Spinal cord (tissue), 10 donors: Measurements from ENCODE around the gene HSD17B13. TPM values are rescaled to one million over a fixed set of nuclear protein-coding genes. Genes with fewer than 3 reads are reported as not detected.

ENCODE experiments used
- DNase-seq, 6 donors: peaks; one replicate each; pipeline versions ENCODE4 v3.0.0 to v3.0.0-alpha.2; 2013 to 2015; ENCODE audit warnings: low spot score in 6 of 6, low read depth in 4 of 6
- H3K27ac ChIP-seq: one replicate; pipeline ENCODE4 v1.5.1; 2013; ENCODE audit warnings: low read depth, low read length, control low read depth
- H3K27me3 ChIP-seq: one replicate; pipeline ENCODE4 v1.6.1; 2013; ENCODE audit warnings: low read length; ENCODE audit not compliant: control insufficient read depth, insufficient read depth
- H3K36me3 ChIP-seq: one replicate; pipeline ENCODE4 v1.6.1; 2013; ENCODE audit warnings: low read length; ENCODE audit not compliant: control insufficient read depth, insufficient read depth
- H3K4me1 ChIP-seq: one replicate; pipeline ENCODE4 v1.6.1; 2013; ENCODE audit warnings: low read length; ENCODE audit not compliant: control insufficient read depth, insufficient read depth
- H3K4me3 ChIP-seq: one replicate; pipeline ENCODE4 v1.5.1; 2013; ENCODE audit warnings: low read depth, low read length, control low read depth
- H3K9me3 ChIP-seq: one replicate; pipeline ENCODE4 v1.6.1; 2013; ENCODE audit warnings: low read length; ENCODE audit not compliant: control insufficient read depth, insufficient read depth
- WGBS: methylation state at CpG from one replicate; pipeline ENCODE4 v1.1.5; 2013; ENCODE audit warnings: missing lambda C conversion rate; ENCODE audit not compliant: insufficient coverage; 5-methylcytosine and 5-hydroxymethylcytosine counted together
- polyA plus RNA-seq, 2 donors: library from polyadenylated mRNA; unstranded; fragments of 120-200 nt; gene quantifications; one replicate each; pipeline ENCODE4 v1.2.1, GENCODE V29; 2013; ENCODE audit not compliant: insufficient read length in 2 of 2
- total RNA-seq, 2 donors: library from RNA; depleted of rRNA in 1 of 2; stranded (reverse); fragments of 120-200 nt in 1 of 2; fragments of >200 nt in 1 of 2; gene quantifications; one replicate each; pipeline versions ENCODE4 v1.2.3 to v1.2.4, GENCODE V29; 2013 to 2014
- donor health status: healthy.

The HSD17B13 gene
- total and polyA plus RNA-seq, 4 donors: 0.33 to 1.5 (median 1.2) TPM

DNA sequence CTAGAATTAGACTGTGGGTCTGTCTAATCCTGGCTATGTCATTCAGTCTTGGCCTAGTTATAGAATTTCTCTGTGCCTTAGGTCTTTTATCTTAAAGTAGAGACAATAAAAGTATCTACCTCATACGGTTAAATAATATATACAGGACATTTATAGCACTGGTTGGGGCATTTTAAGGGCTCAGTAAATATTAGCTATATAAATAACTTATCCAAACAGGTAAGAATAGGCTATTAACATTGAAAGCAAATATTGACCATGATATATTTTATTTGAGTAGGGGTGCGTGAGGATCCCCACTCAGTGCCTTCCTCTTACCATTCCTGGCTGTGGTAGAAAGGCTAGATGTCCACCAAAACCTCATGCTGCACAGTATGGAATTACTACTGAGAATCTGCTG is 47.4 kb downstream of the HSD17B13 start:
- Histone ChIP-seq H3K36me3 (no peaks in the 10 kb centered on the region), H3K9me3 (no peaks in the 10 kb centered on the region), H3K27me3 (no peaks in the 10 kb centered on the region), H3K4me1 (no peaks in the 10 kb centered on the region), H3K27ac (no peak overlapping the region), H3K4me3 (no peak overlapping the region)
- no CpG with 5 or more reads among the region's 2 CpGs for WGBS
- DNase-seq: no peak

DNA sequence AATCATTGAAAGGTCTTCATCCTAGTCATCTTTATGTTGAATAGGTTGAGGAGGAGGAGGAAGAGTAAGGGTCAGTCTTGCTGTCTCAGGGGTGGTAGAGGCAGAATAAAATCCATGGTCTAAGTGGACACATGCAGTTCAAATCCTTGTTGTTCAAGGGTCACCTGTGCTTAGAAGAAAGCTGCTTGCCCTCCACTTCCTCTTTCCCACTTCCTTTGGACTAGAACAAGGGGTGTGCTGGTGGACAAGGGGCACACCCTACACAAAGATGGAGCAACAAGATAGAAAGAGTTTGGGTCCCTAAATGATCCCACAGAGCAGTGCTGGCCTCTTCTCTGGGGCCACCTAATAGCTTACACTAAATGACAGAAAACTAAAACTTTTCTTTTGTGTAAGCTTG is 47.9 kb downstream of the HSD17B13 start:
- H3K27ac ChIP-seq: no peak overlapping the region
- H3K9me3 ChIP-seq: no peaks in the 10 kb centered on the region
- H3K36me3 ChIP-seq: no peaks in the 10 kb centered on the region
- H3K4me3 ChIP-seq: no peak overlapping the region
- H3K27me3 ChIP-seq: no peaks in the 10 kb centered on the region
- H3K4me1 ChIP-seq: no peaks in the 10 kb centered on the region
- DNase-seq: no peak

DNA sequence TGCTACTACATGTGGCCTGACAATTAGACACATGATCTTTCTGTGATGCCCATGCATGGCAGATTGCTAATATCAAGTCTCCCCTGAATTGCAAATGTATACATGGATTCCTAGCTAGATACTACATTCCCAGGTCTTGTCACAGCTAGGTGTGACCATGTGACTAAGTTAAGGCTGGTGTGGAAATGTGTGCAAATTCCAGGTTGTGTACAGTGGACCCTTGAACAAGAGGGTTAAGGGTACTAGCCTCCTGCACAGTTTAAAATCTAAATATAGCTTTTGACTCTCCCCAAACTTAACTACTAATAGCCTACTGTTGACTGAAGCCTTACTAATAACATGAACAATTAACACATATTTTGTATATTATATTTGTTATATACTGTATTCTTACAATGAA is 48.4 kb downstream of the HSD17B13 start:
- H3K27me3 ChIP-seq: no peaks in the 10 kb centered on the region
- no peaks in the 10 kb centered on the region for H3K36me3 ChIP-seq
- no peak overlapping the region for H3K27ac ChIP-seq
- H3K4me1 ChIP-seq: no peaks in the 10 kb centered on the region
- H3K4me3 ChIP-seq: no peak overlapping the region
- no peaks in the 10 kb centered on the region for H3K9me3 ChIP-seq
- no peak for DNase-seq

- 7% methylated on average over 2 of the region's 7 CpGs for WGBS
These were observed 51.9 kb downstream of the HSD17B13 start for GRCh38 chr4:87270825-87271224.

GRCh38 chr4:87270144-87270543 is 52.5 kb downstream of the HSD17B13 start:
- no CpG with 5 or more reads among the region's 3 CpGs for WGBS
- Histone ChIP-seq H3K36me3 (no peaks in the 10 kb centered on the region), H3K27ac (no peak overlapping the region), H3K9me3 (no peaks in the 10 kb centered on the region), H3K4me3 (no peak overlapping the region), H3K4me1 (no peaks in the 10 kb centered on the region), H3K27me3 (no peaks in the 10 kb centered on the region)
- peak in 2 of 6 donors; percentile 49 to 59 for DNase-seq

More at GRCh38 chr4:87270825-87271224, 51.9 kb downstream of the HSD17B13 start:
- H3K27me3 ChIP-seq: no peaks in the 10 kb centered on the region
- H3K27ac ChIP-seq: no peak overlapping the region
- no peak overlapping the region for H3K4me3 ChIP-seq
- H3K36me3 ChIP-seq: no peaks in the 10 kb centered on the region
- H3K4me1 ChIP-seq: no peaks in the 10 kb centered on the region
- DNase-seq: no peak
- H3K9me3 ChIP-seq: no peaks in the 10 kb centered on the region

DNA sequence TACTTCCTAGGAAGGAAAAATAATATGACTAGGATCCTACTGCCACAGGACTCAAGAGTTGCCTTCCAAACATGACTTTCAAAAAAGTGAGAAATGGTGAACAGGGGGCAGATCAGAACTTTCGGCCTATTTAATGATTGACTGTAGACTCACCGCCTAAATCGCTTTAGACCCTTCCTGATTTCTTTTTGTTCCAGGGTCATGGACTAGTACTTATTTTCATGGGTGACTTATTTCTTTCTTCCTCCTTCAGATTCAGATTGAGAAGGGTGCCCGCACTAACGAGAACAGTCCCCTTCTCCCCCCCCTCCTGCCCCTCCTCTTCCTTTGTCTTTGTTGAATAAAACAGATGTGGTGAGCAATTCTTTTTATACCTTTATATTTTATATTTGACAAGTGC is 54.3 kb downstream of the HSD17B13 start:
- no CpG with 5 or more reads among the region's 5 CpGs for whole genome bisulfite sequencing
- Histone ChIP-seq H3K9me3 (no peaks in the 10 kb centered on the region), H3K4me3 (no peak overlapping the region), H3K27ac (no peak overlapping the region), H3K36me3 (no peaks in the 10 kb centered on the region), H3K27me3 (no peaks in the 10 kb centered on the region), H3K4me1 (no peaks in the 10 kb centered on the region)
- no peak for DNase-seq

- no peak for DNase-seq
- H3K27ac ChIP-seq: no peak overlapping the region
- no peak overlapping the region for H3K4me3 ChIP-seq
- H3K4me1 ChIP-seq: no peaks in the 10 kb centered on the region
- H3K27me3 ChIP-seq: no peaks in the 10 kb centered on the region
- WGBS: 95% methylated on average over 2 of the region's 3 CpGs
- no peaks in the 10 kb centered on the region for H3K9me3 ChIP-seq
- no peaks in the 10 kb centered on the region for H3K36me3 ChIP-seq
These were observed 55.7 kb downstream of the HSD17B13 start for GRCh38 chr4:87266986-87267385.

- DNase-seq: no peak
- H3K9me3 ChIP-seq: no peaks in the 10 kb centered on the region
- H3K4me3 ChIP-seq: no peak overlapping the region
- H3K27ac ChIP-seq: no peak overlapping the region
- no CpG with 5 or more reads among the region's 1 CpG for WGBS
- H3K36me3 ChIP-seq: no peaks in the 10 kb centered on the region
- no peaks in the 10 kb centered on the region for H3K4me1 ChIP-seq
- no peaks in the 10 kb centered on the region for H3K27me3 ChIP-seq
These were observed 59.8 kb downstream of the HSD17B13 start for GRCh38 chr4:87262886-87263285.

DNA sequence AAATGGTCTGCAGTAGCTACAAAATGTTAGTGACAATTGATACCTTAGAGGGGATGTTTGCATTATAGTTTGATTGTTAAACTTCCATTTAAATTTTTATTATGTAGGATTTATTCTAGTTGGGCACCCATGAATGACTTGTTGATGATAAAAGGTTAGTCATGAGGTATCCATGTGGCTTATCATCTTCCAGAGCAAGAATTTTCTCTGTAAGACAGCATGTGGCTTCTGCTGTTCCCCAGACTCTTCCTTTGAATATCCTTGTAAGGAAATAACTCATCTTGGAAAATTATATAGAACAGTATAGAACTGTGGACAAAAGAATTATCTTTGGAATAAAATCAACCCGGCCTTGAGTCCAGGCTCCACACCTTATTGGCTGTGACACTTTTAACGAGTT is 62.2 kb downstream of the HSD17B13 start:
- Histone ChIP-seq H3K27me3 (no peaks in the 10 kb centered on the region), H3K4me3 (no peak overlapping the region), H3K4me1 (peaks cover 7% of the 10 kb centered on the region), H3K27ac (no peak overlapping the region), H3K36me3 (no peaks in the 10 kb centered on the region), H3K9me3 (no peaks in the 10 kb centered on the region)
- WGBS: 100% methylated on average over 1 of the region's 2 CpGs
- no peak for DNase-seq

- Histone ChIP-seq H3K27me3 (no peaks in the 10 kb centered on the region), H3K4me1 (peaks cover 7% of the 10 kb centered on the region)
- WGBS: 100% methylated on average over 1 of the region's 2 CpGs
These were observed 64.0 kb downstream of the HSD17B13 start for GRCh38 chr4:87258677-87259076.

More at GRCh38 chr4:87258677-87259076, 64.0 kb downstream of the HSD17B13 start:
- Histone ChIP-seq H3K9me3 (no peaks in the 10 kb centered on the region), H3K27ac (no peak overlapping the region), H3K4me3 (no peak overlapping the region), H3K36me3 (no peaks in the 10 kb centered on the region)
- DNase-seq: no peak
